Islet precursor cell (in vitro differentiated cells): ENCODE measurements around the gene MSI2.
A peak's percentile ranks its signal among the peaks of the same experiment; 100 is the strongest.

Source experiments
- DNase-seq: peaks from one replicate; pipeline ENCODE4 v3.0.0-alpha.2; 2018

The MSI2 gene

GRCh38 chr17:57631871-57632270 is 375.5 kb downstream of the MSI2 start:
- DNase-seq: no peak

- no peak for DNase-seq
Observed at GRCh38 chr17:57632294-57632693, 376.0 kb downstream of the MSI2 start.

- DNase-seq: no peak
Observed at GRCh38 chr17:57633236-57633635, 376.9 kb downstream of the MSI2 start.

GRCh38 chr17:57634713-57635465 is 378.6 kb downstream of the MSI2 start:
- no peak for DNase-seq

- DNase-seq: no peak
Observed at GRCh38 chr17:57636274-57636673, 380.0 kb downstream of the MSI2 start.

- DNase-seq: no peak
Observed at GRCh38 chr17:57636985-57637665, 380.8 kb downstream of the MSI2 start.

- DNase-seq: no peak
Observed at GRCh38 chr17:57637666-57638010, 381.3 kb downstream of the MSI2 start.

GRCh38 chr17:57638284-57638683 is 382.0 kb downstream of the MSI2 start:
- no peak for DNase-seq

- DNase-seq: no peak
Observed at GRCh38 chr17:57639381-57639780, 383.1 kb downstream of the MSI2 start.

GRCh38 chr17:57640079-57640478 is 383.8 kb downstream of the MSI2 start:
- no peak for DNase-seq

- no peak for DNase-seq
Observed at GRCh38 chr17:57641761-57642160, 385.4 kb downstream of the MSI2 start.

- DNase-seq: no peak
Observed at GRCh38 chr17:57643062-57643461, 386.7 kb downstream of the MSI2 start.

- DNase-seq: no peak
Observed at GRCh38 chr17:57644326-57644725, 388.0 kb downstream of the MSI2 start.

- no peak for DNase-seq
Observed at GRCh38 chr17:57645950-57646665, 389.8 kb downstream of the MSI2 start.

- peak; percentile 78 for DNase-seq
Observed at GRCh38 chr17:57648720-57649119, 392.4 kb downstream of the MSI2 start.

GRCh38 chr17:57649191-57649590 is 392.9 kb downstream of the MSI2 start:
- no peak for DNase-seq

- DNase-seq: peak; percentile 94
Observed at GRCh38 chr17:57649731-57650484, 393.6 kb downstream of the MSI2 start.

GRCh38 chr17:57650548-57650947 is 394.2 kb downstream of the MSI2 start:
- DNase-seq: no peak

- no peak for DNase-seq
Observed at GRCh38 chr17:57651451-57651850, 395.1 kb downstream of the MSI2 start.

- DNase-seq: no peak
Observed at GRCh38 chr17:57651996-57652395, 395.7 kb downstream of the MSI2 start.

GRCh38 chr17:57652811-57653210 is 396.5 kb downstream of the MSI2 start:
- DNase-seq: no peak

- DNase-seq: no peak
Observed at GRCh38 chr17:57653279-57653678, 397.0 kb downstream of the MSI2 start.
